ENCODE data around the gene PATE1.

PATE1 gene

DNA sequence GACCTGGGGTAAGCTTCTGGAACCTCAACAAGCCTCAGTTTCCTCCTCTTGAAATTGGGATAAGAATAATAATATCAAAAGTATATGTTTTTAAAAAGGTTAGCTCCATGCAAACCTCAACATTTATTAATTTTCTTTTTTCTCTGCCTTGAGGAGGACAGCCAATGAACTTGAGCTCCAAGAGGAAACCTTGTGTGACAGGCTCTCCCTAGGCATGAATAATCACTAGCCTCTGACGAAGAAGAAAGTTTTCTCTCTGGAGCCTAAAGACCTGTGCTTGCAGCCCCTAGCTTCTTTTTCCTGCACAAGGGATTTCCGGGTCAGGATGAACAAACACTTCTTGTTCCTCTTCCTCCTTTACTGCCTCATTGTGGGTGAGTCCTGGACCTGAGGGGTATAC lies 41.7 kb downstream of the PATE1 start, which contains the start of gene PATE3:
TSS of gene PATE3 (plus strand) at position 301 of the 400 bp plus-strand sequence. CDS start at position 326, 25 bp downstream.
- TF ChIP-seq, protein P1, sequence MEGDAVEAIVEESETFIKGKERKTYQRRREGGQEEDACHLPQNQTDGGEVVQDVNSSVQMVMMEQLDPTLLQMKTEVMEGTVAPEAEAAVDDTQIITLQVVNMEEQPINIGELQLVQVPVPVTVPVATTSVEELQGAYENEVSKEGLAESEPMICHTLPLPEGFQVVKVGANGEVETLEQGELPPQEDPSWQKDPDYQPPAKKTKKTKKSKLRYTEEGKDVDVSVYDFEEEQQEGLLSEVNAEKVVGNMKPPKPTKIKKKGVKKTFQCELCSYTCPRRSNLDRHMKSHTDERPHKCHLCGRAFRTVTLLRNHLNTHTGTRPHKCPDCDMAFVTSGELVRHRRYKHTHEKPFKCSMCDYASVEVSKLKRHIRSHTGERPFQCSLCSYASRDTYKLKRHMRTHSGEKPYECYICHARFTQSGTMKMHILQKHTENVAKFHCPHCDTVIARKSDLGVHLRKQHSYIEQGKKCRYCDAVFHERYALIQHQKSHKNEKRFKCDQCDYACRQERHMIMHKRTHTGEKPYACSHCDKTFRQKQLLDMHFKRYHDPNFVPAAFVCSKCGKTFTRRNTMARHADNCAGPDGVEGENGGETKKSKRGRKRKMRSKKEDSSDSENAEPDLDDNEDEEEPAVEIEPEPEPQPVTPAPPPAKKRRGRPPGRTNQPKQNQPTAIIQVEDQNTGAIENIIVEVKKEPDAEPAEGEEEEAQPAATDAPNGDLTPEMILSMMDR (IDR thresholded peaks at IDR 0.05; ENCODE audit: insufficient read depth, missing control alignments) = no peak
- FAIRE-seq = no peak
- no peak for DNase-seq (ENCODE audit: insufficient read length, low spot score)

DNA sequence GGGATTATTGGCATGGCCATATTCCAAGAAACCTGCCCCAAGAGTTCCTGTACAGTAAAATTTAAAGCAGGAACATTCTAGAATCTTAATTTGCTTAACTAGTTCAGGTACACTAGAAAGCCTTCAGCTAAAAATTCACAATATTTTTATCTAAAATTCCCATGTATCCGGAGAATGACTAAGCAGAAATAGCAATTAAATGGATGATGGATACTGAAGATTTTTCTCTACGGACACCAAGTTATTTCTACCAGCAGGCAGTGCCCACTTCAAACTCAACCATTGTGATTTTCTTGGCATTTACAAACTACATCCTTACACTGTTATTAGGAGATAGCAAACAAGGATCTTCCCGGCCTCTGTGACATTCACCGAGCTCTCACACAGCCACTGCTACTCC lies 44.7 kb downstream of the PATE1 start:
- FAIRE-seq (no peak), DNase-seq (ENCODE audit: insufficient read length, low spot score) (no peak)
- TF ChIP-seq, protein P1 (IDR thresholded peaks at IDR 0.05; ENCODE audit: insufficient read depth, missing control alignments) = no peak

DNA sequence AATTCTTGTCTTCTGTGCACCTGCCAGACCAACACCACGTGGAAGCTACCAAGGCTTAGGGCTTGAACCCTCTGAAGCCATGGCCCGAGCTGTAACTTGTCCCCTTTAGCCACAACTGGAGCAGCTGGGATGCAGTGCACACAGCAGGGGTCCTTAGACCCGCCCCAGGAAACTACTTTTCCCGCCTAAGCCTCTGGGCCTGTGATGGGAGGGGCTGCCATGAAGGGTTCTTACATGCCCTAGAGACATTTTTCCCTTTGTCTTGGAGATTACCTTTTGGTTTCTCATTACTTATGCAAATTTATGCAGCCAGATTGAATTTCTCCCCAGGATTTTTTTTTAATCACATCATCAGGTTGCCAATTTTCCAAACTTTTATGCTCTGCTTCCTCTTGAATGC lies 51.6 kb downstream of the PATE1 start:
- TF ChIP-seq, protein P1 (IDR thresholded peaks at IDR 0.05; ENCODE audit: insufficient read depth, missing control alignments) = no peak
- FAIRE-seq (no peak), DNase-seq (ENCODE audit: insufficient read length, low spot score) (no peak)

Data from D721Med (cell line).